HEK293T (cell line): ENCODE results near the gene STAT1.

Experiments used
- ELF4 ChIP-seq: fragments of 450-650 bp; IDR thresholded peaks from 2 replicates; pipeline ENCODE4 v1.6.1; 2017; ENCODE audit warnings: antibody characterized with exemption
- FOXM1 ChIP-seq: fragments of 450-650 bp; IDR thresholded peaks from 2 replicates; pipeline ENCODE4 v1.6.1; 2017; ENCODE audit warnings: mild to moderate bottlenecking, borderline replicate concordance
- HDGF ChIP-seq: fragments of 450-650 bp; IDR thresholded peaks from 2 replicates; pipeline ENCODE4 v1.6.1; 2017; ENCODE audit warnings: antibody characterized with exemption, borderline replicate concordance
- SUZ12 ChIP-seq: fragments of 450-650 bp; IDR thresholded peaks from 2 replicates; pipeline ENCODE4 v1.6.1; 2016; ENCODE audit warnings: mild to moderate bottlenecking
- TARDBP ChIP-seq: fragments of 450-650 bp; IDR thresholded peaks from 2 replicates; pipeline ENCODE4 v1.6.1; 2016

DNA sequence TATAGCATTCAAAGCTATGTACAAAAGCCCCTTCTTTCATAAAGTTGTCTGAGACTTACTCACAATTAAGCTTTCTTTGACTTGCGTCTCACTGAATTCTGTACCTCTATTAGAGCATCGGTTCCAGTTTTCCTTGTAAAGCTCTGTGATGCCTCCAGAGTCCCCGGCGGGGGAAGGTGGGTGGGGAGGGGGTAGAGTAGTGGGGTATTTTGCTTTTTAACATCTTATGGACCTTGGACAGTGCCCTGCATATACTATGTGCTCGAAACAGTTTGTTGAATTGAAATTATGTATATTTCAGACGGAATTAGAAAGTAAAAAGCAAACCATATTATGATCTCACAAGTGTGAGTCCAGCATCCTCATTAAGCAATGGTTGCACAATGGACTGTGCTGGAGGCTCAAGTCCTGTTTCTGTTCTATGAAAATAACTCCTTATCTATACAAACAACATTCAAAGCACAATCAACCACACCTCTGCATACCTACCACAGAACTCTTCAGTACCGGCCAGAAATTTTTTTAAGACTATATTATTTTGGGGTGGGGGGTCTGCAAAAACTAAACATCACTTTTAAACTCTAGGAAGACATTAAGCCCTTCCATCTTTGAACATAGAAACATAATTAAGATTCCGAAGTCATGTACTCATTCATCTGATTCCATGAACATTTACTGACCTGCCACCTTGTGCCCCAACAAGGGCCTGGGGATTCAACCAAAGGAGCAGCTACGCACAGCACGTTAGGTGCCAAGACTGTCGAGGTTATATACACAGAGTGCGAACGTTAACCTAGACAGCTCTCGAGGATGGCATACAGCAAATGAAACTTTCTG is 908 bp downstream of the STAT1 start:
- TF ChIP-seq HDGF (no peak), FOXM1 (no peak), ELF4 (no peak), SUZ12 (no peak), TARDBP (no peak)
